NCI-H774 (cell line): ENCODE results near the gene OR52A5.

Source experiments
- DNase-seq: peaks from one replicate; lab custom pipeline; 2025; lab: John Stamatoyannopoulos, UW

OR52A5 gene

GRCh38 chr11:5115339-5115738 lies 22.8 kb downstream of the OR52A5 start:
- no peak for DNase-seq

DNA sequence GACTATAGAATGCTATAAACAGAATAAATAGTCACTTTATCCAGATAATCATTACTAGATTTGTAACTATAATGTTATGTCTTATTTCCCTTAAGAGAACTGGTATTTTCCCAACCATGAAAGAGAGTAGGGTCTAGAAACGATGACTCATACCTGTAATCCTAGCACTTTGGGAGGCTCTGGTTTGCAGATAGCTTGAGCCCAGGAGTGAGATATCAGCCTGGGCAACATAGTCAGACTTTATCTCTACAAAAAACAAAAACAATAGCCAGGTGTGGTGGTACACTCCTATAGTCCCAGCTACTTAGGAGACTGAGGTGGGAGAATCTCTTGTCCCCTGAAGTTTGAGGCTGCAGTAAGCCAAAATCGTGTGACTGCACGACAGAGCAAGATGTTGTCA lies 30.9 kb downstream of the OR52A5 start:
- no peak for DNase-seq

GRCh38 chr11:5103066-5103465 lies 35.1 kb downstream of the OR52A5 start:
- no peak for DNase-seq

- DNase-seq = no peak
These were observed 35.9 kb downstream of the OR52A5 start for GRCh38 chr11:5102246-5102645.

GRCh38 chr11:5096011-5096410 lies 42.1 kb downstream of the OR52A5 start:
- DNase-seq = no peak

DNA sequence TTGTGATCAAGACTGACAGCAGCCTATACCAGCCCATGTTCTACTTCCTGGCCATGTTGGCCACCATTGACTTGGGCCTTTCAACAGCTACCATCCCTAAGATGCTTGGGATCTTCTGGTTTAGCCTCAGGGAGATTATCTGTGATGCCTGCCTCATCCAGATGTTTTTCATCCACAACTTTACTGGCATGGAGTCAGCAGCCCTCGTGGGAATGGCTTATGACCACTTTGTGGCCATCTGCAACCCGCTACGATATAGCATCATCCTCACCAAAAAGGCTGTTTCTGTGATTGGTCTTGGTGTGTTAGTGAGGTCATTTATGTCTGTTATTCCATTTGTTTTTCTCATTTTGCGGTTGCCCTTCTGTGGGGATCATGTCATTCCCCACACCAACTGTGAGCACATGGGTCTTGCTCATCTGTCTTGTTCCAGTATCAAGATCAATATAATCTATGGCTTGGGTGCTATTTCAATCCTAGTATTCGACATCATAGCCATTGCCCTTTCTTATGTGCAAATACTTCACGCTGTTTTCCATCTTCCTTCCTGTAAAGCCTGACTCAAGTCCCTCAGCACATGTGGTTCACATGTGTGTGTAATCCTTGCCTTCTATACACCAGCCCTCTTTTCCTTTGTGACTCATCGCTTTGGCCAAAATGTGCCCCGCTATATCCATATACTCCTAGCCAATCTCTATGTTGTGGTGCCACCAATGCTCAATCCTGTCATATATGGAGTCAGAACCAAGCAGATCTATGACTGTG lies 45.2 kb downstream of the OR52A5 start:
- DNase-seq = no peak

DNA sequence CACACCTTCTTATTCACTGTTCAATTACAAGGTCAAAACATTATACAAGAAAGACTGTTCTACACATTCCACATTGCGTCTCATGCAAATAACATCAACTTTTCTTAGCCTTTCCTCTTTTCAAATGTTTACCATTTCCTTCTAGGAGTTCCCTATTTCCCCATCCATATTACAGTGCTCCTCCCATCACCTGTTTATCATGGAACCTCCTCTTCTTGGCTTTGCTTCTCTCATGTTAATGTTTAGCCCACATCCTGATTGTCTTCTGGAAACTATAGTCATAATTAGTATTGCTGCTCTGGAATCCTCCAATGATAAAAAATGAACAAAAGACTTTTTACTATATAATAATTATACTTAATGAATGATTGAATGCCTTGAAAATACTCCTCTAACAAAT lies 47.5 kb downstream of the OR52A5 start:
- no peak for DNase-seq

DNA sequence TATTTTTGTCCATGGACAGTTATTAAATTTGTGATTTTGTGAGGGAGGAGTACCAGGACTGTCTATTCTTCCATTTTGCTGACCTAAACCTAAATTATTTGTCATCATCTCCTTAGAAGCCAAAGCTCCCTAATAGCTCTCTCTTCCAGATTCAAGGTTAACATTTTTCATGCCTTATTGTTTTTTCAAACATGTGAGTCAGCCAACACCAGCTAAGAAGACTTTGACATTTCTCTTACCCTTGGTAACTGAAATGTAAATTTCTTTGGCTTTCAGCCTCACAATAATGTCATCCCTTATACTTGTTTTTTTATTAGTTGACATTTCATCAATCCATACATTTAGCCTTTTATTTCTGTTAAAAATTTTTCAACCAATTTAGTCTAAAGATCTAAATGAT lies 49.6 kb downstream of the OR52A5 start:
- DNase-seq = no peak

DNA sequence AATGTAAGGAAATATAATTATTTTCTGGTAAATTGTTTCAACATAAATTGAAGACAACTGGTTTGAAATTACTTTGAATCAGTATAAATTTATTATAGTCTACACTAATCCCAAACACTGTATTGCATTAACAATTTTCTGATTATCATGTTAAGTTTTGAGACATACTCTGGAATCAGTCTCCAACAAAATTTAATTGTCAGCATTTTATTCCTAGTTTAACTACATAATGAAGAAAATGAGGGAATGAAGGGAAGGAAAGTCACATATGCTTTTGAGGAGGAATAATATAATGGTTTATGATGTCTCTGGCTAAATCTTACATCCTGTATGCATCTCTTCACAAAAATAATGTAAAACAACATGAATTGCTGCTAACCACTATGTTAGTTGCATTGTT lies 54.6 kb downstream of the OR52A5 start:
- DNase-seq = no peak

GRCh38 chr11:5081405-5081804 lies 56.8 kb downstream of the OR52A5 start:
- DNase-seq = no peak
